ENCODE measurements around the gene MALL. TPM values are rescaled to one million over a fixed set of nuclear protein-coding genes. Genes with fewer than 3 reads are reported as not detected.
"Not testable (repeated sequence)": the region's sequence is repeated elsewhere in the genome, so short reads cannot be mapped to it uniquely, and the experiment has no call there.

The MALL gene
- total and polyA plus RNA-seq, 12 donors: 6.8 to 43.6 (median 11.4) TPM

- Histone ChIP-seq H3K36me3 (no peaks in the 10 kb centered on the region), H3K4me3 (peak overlapping the region; percentile 4 to 68 (median 56)), H3K4me1 (peaks cover 0 to 57% (median 19%) of the 10 kb centered on the region in 9 donors), H3K9me3 (peaks cover 0 to 7% (median 0%) of the 10 kb centered on the region in 11 donors), H3K27me3 (peaks cover 0 to 44% (median 31%) of the 10 kb centered on the region in 7 donors), H3K27ac (peak overlapping the region in 9 of 10 donors; percentile 73 to 89 (median 85))
- DNase-seq (peak in 1 of 2 donors; percentile 30), ATAC-seq (peak in 7 of 8 donors; percentile 6 to 63 (median 36))
- WGBS, 2 donors: 59 to 75% methylated on average over 8 of the region's 8 CpGs
- intact Hi-C loops (cut with DNase I): no loop called here
- peak in 5 of 9 donors; percentile 13 to 50 (median 24) for TF ChIP-seq CTCF (IDR thresholded peaks at IDR 0.05)
Observed at GRCh38 chr2:110113961-110114591, 1.5 kb downstream of the MALL start.

- 89 to 90% methylated on average over 2 of the region's 2 CpGs for WGBS, 2 donors
- intact Hi-C loops (cut with DNase I); ATAC-seq: not testable (repeated sequence)
Observed at GRCh38 chr2:110108291-110108690, 7.3 kb downstream of the MALL start.

GRCh38 chr2:110107092-110108079 lies 8.2 kb downstream of the MALL start:
- Histone ChIP-seq H3K36me3 (peaks cover 0 to 5% (median 0%) of the 10 kb centered on the region in 9 donors), H3K27ac (peak overlapping the region in 5 of 10 donors; percentile 22 to 95 (median 30)), H3K9me3 (peaks cover 0 to 7% (median 0%) of the 10 kb centered on the region in 11 donors), H3K4me1 (peaks cover 0 to 75% (median 12%) of the 10 kb centered on the region in 9 donors), H3K4me3 (no peak overlapping the region), H3K27me3 (no peaks in the 10 kb centered on the region)
- intact Hi-C loops (cut with DNase I): no loop called here
- 89 to 91% methylated on average over 3 of the region's 3 CpGs for WGBS, 2 donors
- ATAC-seq (peak in 2 of 8 donors; percentile 21 to 36), DNase-seq (no peak)
- no peak for TF ChIP-seq CTCF (IDR thresholded peaks at IDR 0.05)

More at GRCh38 chr2:110108291-110108690, 7.3 kb downstream of the MALL start:
- H3K36me3 ChIP-seq, H3K27me3 ChIP-seq, H3K4me3 ChIP-seq, DNase-seq, H3K9me3 ChIP-seq: not testable (repeated sequence)
- peak overlapping the region in 2 of 10 donors; percentile 30 to 95 for H3K27ac ChIP-seq
- peaks cover 0 to 66% (median 8%) of the 10 kb centered on the region in 9 donors for H3K4me1 ChIP-seq

- Histone ChIP-seq H3K36me3 (peaks cover 0 to 5% (median 0%) of the 10 kb centered on the region in 9 donors), H3K27me3 (no peaks in the 10 kb centered on the region), H3K27ac (peak overlapping the region in 7 of 10 donors; percentile 16 to 95 (median 30)), H3K4me1 (peaks cover 0 to 79% (median 20%) of the 10 kb centered on the region in 9 donors), H3K4me3 (no peak overlapping the region), H3K9me3 (peaks cover 0 to 7% (median 0%) of the 10 kb centered on the region in 11 donors)
- 62 to 71% methylated on average over 6 of the region's 6 CpGs for WGBS, 2 donors
- DNase-seq (no peak), ATAC-seq (peak in 2 of 8 donors; percentile 43)
- intact Hi-C loops (cut with DNase I): no loop called here
- TF ChIP-seq CTCF (IDR thresholded peaks at IDR 0.05): no peak
Observed at GRCh38 chr2:110106642-110107041, 9.0 kb downstream of the MALL start.
